WERI-Rb-1 (cell line): ENCODE results near the gene NHERF2.

Source experiments
- DNase-seq: peaks from one replicate; pipeline ENCODE4 v3.0.0-alpha.2; 2020
- H3K27ac ChIP-seq: fragments of 250-450 bp; sonication (Bioruptor Pico); 2 replicates; pipeline ENCODE4 v1.5.1; 2020; ENCODE audit warnings: mild to moderate bottlenecking, moderate library complexity
- H3K27me3 ChIP-seq: fragments of 250-450 bp; sonication (Bioruptor Pico); 2 replicates; pipeline ENCODE4 v1.5.1; 2021; ENCODE audit warnings: mild to moderate bottlenecking, low read depth, moderate library complexity; ENCODE audit not compliant: insufficient read depth, severe bottlenecking
- H3K36me3 ChIP-seq: fragments of 250-450 bp; sonication (Bioruptor Pico); 2 replicates; pipeline ENCODE4 v1.5.1; 2020; ENCODE audit warnings: mild to moderate bottlenecking, moderate library complexity
- H3K4me3 ChIP-seq: 2 replicates; pipeline ENCODE4 v1.5.1; 2011; ENCODE audit warnings: low read depth, mild to moderate bottlenecking, control low read depth, low read length
- H3K9me3 ChIP-seq: fragments of 250-450 bp; sonication (Bioruptor Pico); 2 replicates; pipeline ENCODE4 v1.5.1; 2021; ENCODE audit warnings: mild to moderate bottlenecking, moderate library complexity; ENCODE audit not compliant: severe bottlenecking
- CTCF ChIP-seq: IDR thresholded peaks from 2 replicates; pipeline ENCODE4 v1.5.1; 2011; ENCODE audit warnings: low read depth, mild to moderate bottlenecking, control low read depth, inconsistent platforms, low read length

Gene NHERF2

GRCh38 chr16:2015117-2015946 lies 11.4 kb upstream of the NHERF2 start:
- H3K4me3 ChIP-seq = no peak overlapping the region
- H3K27me3 ChIP-seq = no peaks in the 10 kb centered on the region
- H3K36me3 ChIP-seq = no peaks in the 10 kb centered on the region
- H3K27ac ChIP-seq = no peak overlapping the region; the same call in none of the 2 replicates
- no peaks in the 10 kb centered on the region for H3K9me3 ChIP-seq
- no peak for TF ChIP-seq CTCF
- no peak for DNase-seq

- Histone ChIP-seq H3K36me3 (no peaks in the 10 kb centered on the region), H3K27ac (no peak overlapping the region; the same call in 1 of the 2 replicates), H3K4me3 (no peak overlapping the region), H3K27me3 (no peaks in the 10 kb centered on the region), H3K9me3 (no peaks in the 10 kb centered on the region)
- TF ChIP-seq CTCF = no peak
- DNase-seq = no peak
These were observed 10.8 kb upstream of the NHERF2 start for GRCh38 chr16:2015947-2016208.

GRCh38 chr16:2016407-2016922 lies 10.2 kb upstream of the NHERF2 start:
- Histone ChIP-seq H3K9me3 (no peaks in the 10 kb centered on the region), H3K4me3 (no peak overlapping the region), H3K27ac (no peak overlapping the region), H3K36me3 (no peaks in the 10 kb centered on the region), H3K27me3 (no peaks in the 10 kb centered on the region)
- TF ChIP-seq CTCF = peak; percentile 70; the same call in 1 of the 2 replicates
- peak; percentile 38 for DNase-seq

GRCh38 chr16:2019518-2019920 lies 7.2 kb upstream of the NHERF2 start, which contains the start of gene NPW:
Gene NPW (plus strand): TSS chr16:2019785.
- no peaks in the 10 kb centered on the region for H3K36me3 ChIP-seq
- H3K4me3 ChIP-seq = no peak within 1 kb of the TSS
- no peak for DNase-seq
- no peak for TF ChIP-seq CTCF
- H3K9me3 ChIP-seq = no peaks in the 10 kb centered on the region
- no peaks in the 10 kb centered on the region for H3K27me3 ChIP-seq
- H3K27ac ChIP-seq = no peak within 1 kb of the TSS

GRCh38 chr16:2019921-2020831 lies 6.5 kb upstream of the NHERF2 start:
- no peak for DNase-seq
- Histone ChIP-seq H3K9me3 (no peaks in the 10 kb centered on the region), H3K27ac (no peak overlapping the region), H3K36me3 (no peaks in the 10 kb centered on the region), H3K4me3 (no peak overlapping the region), H3K27me3 (no peaks in the 10 kb centered on the region)
- no peak for TF ChIP-seq CTCF
